Neuronal stem cell (in vitro differentiated cells): ENCODE measurements around the gene BPIFA3.

Experiments
- DNase-seq: peaks from one replicate; pipeline ENCODE4 v3.0.0-alpha.2; 2013; ENCODE audit warnings: low spot score
- H2AFZ ChIP-seq: one replicate; pipeline ENCODE4 v1.6.1; 2013; ENCODE audit warnings: mild to moderate bottlenecking, low read length, inconsistent platforms
- H2AK5ac ChIP-seq: 2 replicates; pipeline ENCODE4 v1.6.1; 2013; ENCODE audit warnings: low read depth, mild to moderate bottlenecking, inconsistent platforms, low read length, moderate library complexity, mixed read lengths
- H2BK120ac ChIP-seq: 2 replicates; pipeline ENCODE4 v1.6.1; 2013; ENCODE audit warnings: low read depth, mild to moderate bottlenecking, inconsistent platforms, low read length, moderate library complexity, mixed read lengths
- H2BK12ac ChIP-seq: one replicate; pipeline ENCODE4 v1.6.1; 2013; ENCODE audit warnings: low read length, inconsistent platforms
- H2BK15ac ChIP-seq: 2 replicates; pipeline ENCODE4 v1.6.1; 2013; ENCODE audit warnings: mild to moderate bottlenecking, low read length, inconsistent platforms, mixed read lengths
- H2BK5ac ChIP-seq: one replicate; pipeline ENCODE4 v1.6.1; 2013; ENCODE audit warnings: inconsistent platforms, mild to moderate bottlenecking, low read length, moderate library complexity
- H3K14ac ChIP-seq: one replicate; pipeline ENCODE4 v1.6.1; 2013; ENCODE audit warnings: low read length, inconsistent platforms
- H3K18ac ChIP-seq: 2 replicates; pipeline ENCODE4 v1.6.1; 2013; ENCODE audit warnings: low read length, inconsistent platforms
- H3K23ac ChIP-seq: 2 replicates; pipeline ENCODE4 v1.6.1; 2013; ENCODE audit warnings: low read depth, mild to moderate bottlenecking, mixed read lengths, low read length, inconsistent platforms; ENCODE audit not compliant: poor library complexity
- H3K27ac ChIP-seq: replicated peaks from 3 replicates; pipeline ENCODE4 v1.5.1; 2013; ENCODE audit warnings: low read length, inconsistent platforms
- H3K27me3 ChIP-seq, 3 experiments: 2 replicates each; pipeline ENCODE4 v1.6.1; 2013; ENCODE audit warnings: low read length in 3 of 3, mild to moderate bottlenecking in 2 of 3, inconsistent platforms in 1 of 3, low read depth in 1 of 3, mixed read lengths in 1 of 3, moderate library complexity in 1 of 3; ENCODE audit not compliant: control insufficient read depth in 3 of 3, insufficient read depth in 3 of 3
- H3K36me3 ChIP-seq, 2 donors: replicated peaks in 1 of 2; 2 replicates each; pipeline ENCODE4 v1.6.1; 2013; ENCODE audit warnings: low read length in 2 of 2; ENCODE audit not compliant: control insufficient read depth in 2 of 2, insufficient read depth in 2 of 2
- H3K4ac ChIP-seq: 2 replicates; pipeline ENCODE4 v1.6.1; 2013; ENCODE audit warnings: inconsistent platforms, mild to moderate bottlenecking, low read length, moderate library complexity
- H3K4me1 ChIP-seq, 2 donors: 1 replicate in 1 of 2; 2 replicates in 1 of 2; pipeline ENCODE4 v1.6.1; 2013; ENCODE audit warnings: low read length in 2 of 2, low read depth in 1 of 2; ENCODE audit not compliant: control insufficient read depth in 2 of 2, insufficient read depth in 1 of 2
- H3K4me2 ChIP-seq: one replicate; pipeline ENCODE4 v1.6.1; 2013; ENCODE audit warnings: mild to moderate bottlenecking, low read length, inconsistent platforms; ENCODE audit not compliant: insufficient read depth, poor library complexity, severe bottlenecking
- H3K4me3 ChIP-seq, 2 donors: 2 replicates each; pipeline ENCODE4 v1.5.1; 2013; ENCODE audit warnings: low read length in 2 of 2, mild to moderate bottlenecking in 2 of 2, inconsistent platforms in 1 of 2, moderate library complexity in 1 of 2
- H3K79me1 ChIP-seq: one replicate; pipeline ENCODE4 v1.6.1; 2013; ENCODE audit warnings: low read depth, mild to moderate bottlenecking, inconsistent platforms, low read length, moderate library complexity
- H3K9ac ChIP-seq: one replicate; pipeline ENCODE4 v1.6.1; 2013; ENCODE audit warnings: mild to moderate bottlenecking, low read depth, low read length, inconsistent platforms; ENCODE audit not compliant: poor library complexity
- H3K9me3 ChIP-seq, 2 donors: replicated peaks in 1 of 2; 2 replicates each; pipeline versions ENCODE3 to v1.6.1; 2013; ENCODE audit warnings: low read length in 2 of 2, mild to moderate bottlenecking in 2 of 2, inconsistent platforms in 1 of 2, low read depth in 1 of 2, mixed read lengths in 1 of 2, moderate library complexity in 1 of 2; ENCODE audit not compliant: control insufficient read depth in 2 of 2, insufficient read depth in 1 of 2
- H4K8ac ChIP-seq: one replicate; pipeline ENCODE4 v1.6.1; 2013; ENCODE audit warnings: low read depth, mild to moderate bottlenecking, inconsistent platforms, low read length, moderate library complexity
- H4K91ac ChIP-seq: one replicate; pipeline ENCODE4 v1.6.1; 2013; ENCODE audit warnings: low read length, low read depth, mild to moderate bottlenecking, inconsistent platforms; ENCODE audit not compliant: poor library complexity
- WGBS, 2 donors: extraction: QIAGEN DNeasy Blood & Tissue Kit; methylation state at CpG; one replicate each; pipeline ENCODE4 v1.1.7; 2013; ENCODE audit warnings: missing lambda C conversion rate in 2 of 2, mixed read lengths in 1 of 2; ENCODE audit not compliant: insufficient read length in 2 of 2, insufficient replicate concordance in 1 of 2; ENCODE audit errors: extremely low coverage in 2 of 2; 5-methylcytosine and 5-hydroxymethylcytosine counted together

BPIFA3 gene

DNA sequence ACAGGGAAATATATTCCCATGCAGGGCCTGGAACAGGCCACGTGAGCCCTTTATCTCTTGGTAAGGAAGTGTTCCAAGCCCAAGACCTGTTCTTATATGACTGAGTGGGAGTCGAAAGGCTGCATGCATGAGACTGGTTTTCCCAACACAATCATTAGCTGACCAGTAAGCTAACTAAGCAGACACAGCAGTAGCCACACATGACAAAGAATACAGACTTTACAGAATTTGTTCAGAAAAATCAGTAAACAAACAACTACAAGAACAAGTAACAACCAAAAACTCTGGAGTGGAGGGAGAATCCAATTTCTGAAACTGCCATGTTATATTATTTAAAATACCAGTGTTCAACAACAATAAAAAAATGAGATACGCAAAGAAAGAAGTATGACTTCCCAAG, 35.3 kb downstream of the BPIFA3 start:
- no CpG with 5 or more reads among the region's 3 CpGs for WGBS, 2 donors
- Histone ChIP-seq H3K4ac (no peak overlapping the region), H2BK12ac (no peak overlapping the region), H3K79me1 (no peaks in the 10 kb centered on the region), H3K18ac (no peak overlapping the region), H3K14ac (no peak overlapping the region), H3K4me3 (no peak overlapping the region), H2BK15ac (no peak overlapping the region), H3K27me3 (no peaks in the 10 kb centered on the region), H3K9ac (no peak overlapping the region), H4K8ac (no peak overlapping the region), H3K9me3 (no peaks in the 10 kb centered on the region), H2BK120ac (no peak overlapping the region), H3K4me1 (no peaks in the 10 kb centered on the region), H3K23ac (no peak overlapping the region), H2AFZ (no peak overlapping the region), H2BK5ac (no peak overlapping the region), H4K91ac (no peak overlapping the region), H3K4me2 (no peak overlapping the region), H3K36me3 (no peaks in the 10 kb centered on the region), H2AK5ac (no peak overlapping the region), H3K27ac (no peak overlapping the region)
- no peak for DNase-seq

DNA sequence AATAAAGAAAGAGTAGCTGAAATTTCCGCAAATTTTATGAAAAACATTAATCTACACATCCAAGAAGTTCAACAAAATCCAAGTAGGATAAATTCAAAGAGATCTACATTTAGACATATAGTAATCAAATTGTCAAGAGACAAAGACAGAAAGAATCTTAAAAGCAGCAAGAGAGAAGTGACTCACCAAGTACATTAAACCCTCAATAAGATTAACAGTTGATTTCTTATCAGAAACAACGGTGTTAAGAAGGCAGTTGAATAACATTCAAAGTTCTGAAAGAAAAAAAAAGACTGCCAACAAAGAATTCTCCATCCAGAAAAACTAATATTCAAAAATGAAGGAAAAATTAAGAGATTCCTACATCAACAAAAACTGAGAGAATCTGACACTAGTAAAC, 37.9 kb downstream of the BPIFA3 start:
- H4K91ac ChIP-seq, result no peak overlapping the region

DNA sequence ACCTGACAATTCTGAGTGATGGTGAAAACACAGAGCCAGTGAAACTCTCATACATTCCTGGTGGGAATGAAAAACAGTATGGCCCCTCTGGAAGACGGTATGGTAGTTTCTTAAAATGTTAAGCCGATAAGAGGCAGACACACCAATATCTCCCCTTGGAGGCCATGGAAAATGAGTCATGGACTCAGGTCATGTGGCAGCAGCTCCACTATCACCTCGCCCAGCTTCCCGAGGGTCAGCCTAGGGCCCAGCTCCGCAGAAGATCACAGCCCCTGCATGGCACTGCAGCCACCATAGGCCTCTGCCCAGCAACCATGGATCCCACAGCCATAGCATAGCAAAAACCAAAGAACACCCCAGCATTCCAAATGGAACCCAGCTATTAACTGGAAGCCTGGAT, 40.1 kb downstream of the BPIFA3 start:
- no peak for DNase-seq
- Histone ChIP-seq H4K8ac (no peak overlapping the region), H3K4ac (no peak overlapping the region), H3K4me2 (no peak overlapping the region), H2BK120ac (no peak overlapping the region), H3K4me3 (no peak overlapping the region), H2BK15ac (no peak overlapping the region), H3K9ac (no peak overlapping the region), H3K4me1 (no peaks in the 10 kb centered on the region), H2BK12ac (no peak overlapping the region), H4K91ac (no peak overlapping the region), H3K27me3 (no peaks in the 10 kb centered on the region), H2BK5ac (no peak overlapping the region), H3K36me3 (no peaks in the 10 kb centered on the region), H3K27ac (no peak overlapping the region), H2AK5ac (no peak overlapping the region), H3K18ac (no peak overlapping the region), H2AFZ (no peak overlapping the region), H3K9me3 (no peaks in the 10 kb centered on the region), H3K79me1 (no peaks in the 10 kb centered on the region), H3K14ac (no peak overlapping the region), H3K23ac (no peak overlapping the region)
- no CpG with 5 or more reads among the region's 5 CpGs for WGBS, 2 donors

More for the DNA sequence above, 37.9 kb downstream of the BPIFA3 start:
- Histone ChIP-seq H2BK120ac (no peak overlapping the region), H3K18ac (no peak overlapping the region), H3K27ac (no peak overlapping the region), H2BK12ac (no peak overlapping the region), H3K23ac (no peak overlapping the region), H2AK5ac (no peak overlapping the region), H3K36me3 (no peaks in the 10 kb centered on the region), H3K4ac (no peak overlapping the region), H3K79me1 (no peaks in the 10 kb centered on the region), H3K4me3 (no peak overlapping the region), H4K8ac (no peak overlapping the region), H2BK5ac (no peak overlapping the region), H3K27me3 (no peaks in the 10 kb centered on the region), H3K9me3 (no peaks in the 10 kb centered on the region), H3K4me2 (no peak overlapping the region), H2AFZ (no peak overlapping the region), H3K9ac (no peak overlapping the region), H3K4me1 (no peaks in the 10 kb centered on the region), H2BK15ac (no peak overlapping the region), H3K14ac (no peak overlapping the region)
- DNase-seq, result no peak
- no CpG with 5 or more reads among the region's 2 CpGs for WGBS, 2 donors

DNA sequence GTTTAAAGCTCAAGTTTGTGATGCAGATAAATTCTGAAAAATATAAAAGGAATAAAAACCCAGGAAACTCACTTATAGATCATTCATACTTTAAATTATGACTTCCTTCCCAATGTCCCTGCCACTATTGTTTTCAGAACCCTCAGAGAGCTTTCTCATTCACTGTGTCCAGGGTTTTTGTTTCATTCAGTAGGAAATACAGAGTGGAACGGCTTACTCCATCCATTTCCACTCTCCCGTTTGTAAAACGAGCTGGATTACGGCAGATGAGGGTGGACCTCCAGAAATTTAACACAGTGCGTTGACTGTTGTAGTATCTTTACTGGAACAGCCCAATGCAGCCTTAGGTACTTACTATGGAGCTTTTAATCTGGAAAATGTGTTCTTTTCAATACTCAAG, 42.2 kb downstream of the BPIFA3 start:
- Histone ChIP-seq H4K8ac (no peak overlapping the region), H3K27ac (no peak overlapping the region), H3K4me3 (no peak overlapping the region), H3K4me2 (no peak overlapping the region), H2BK12ac (no peak overlapping the region), H3K36me3 (no peaks in the 10 kb centered on the region), H3K27me3 (no peaks in the 10 kb centered on the region), H3K14ac (no peak overlapping the region), H3K9me3 (no peaks in the 10 kb centered on the region), H4K91ac (no peak overlapping the region), H3K9ac (no peak overlapping the region), H2BK15ac (no peak overlapping the region), H3K79me1 (no peaks in the 10 kb centered on the region), H2BK120ac (no peak overlapping the region), H2AFZ (no peak overlapping the region), H3K4me1 (no peaks in the 10 kb centered on the region), H3K4ac (no peak overlapping the region), H3K18ac (no peak overlapping the region), H2AK5ac (no peak overlapping the region), H3K23ac (no peak overlapping the region), H2BK5ac (no peak overlapping the region)
- WGBS, 2 donors, result no CpG with 5 or more reads among the region's 5 CpGs
- DNase-seq, result no peak
